RKO (cell line): ENCODE data around the gene PRR16.
A peak's percentile ranks its signal among the peaks of the same experiment; 100 is the strongest.

ENCODE experiments used
- DNase-seq: peaks from one replicate; pipeline ENCODE4 v3.0.0-alpha.2; 2016; ENCODE audit warnings: low spot score

PRR16 gene

DNA sequence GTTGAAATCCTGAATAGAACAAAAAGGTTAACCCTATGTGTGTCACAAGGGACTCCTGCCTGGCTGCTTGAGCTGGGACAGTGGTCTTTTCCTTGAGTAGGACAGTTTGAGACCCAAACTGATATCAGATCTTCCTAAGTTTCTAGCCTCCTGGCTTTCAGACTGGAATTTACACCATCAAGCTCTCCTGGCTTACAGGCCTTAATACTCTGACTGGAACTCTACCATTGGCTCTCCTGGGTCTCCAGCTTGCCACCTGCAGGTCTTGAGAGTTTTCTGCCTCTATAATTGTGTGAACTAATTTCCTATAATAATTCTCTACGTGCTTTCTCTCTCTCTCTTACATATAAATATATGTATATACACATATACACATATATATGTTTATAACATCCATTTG is 112.5 kb downstream of the PRR16 start:
- DNase-seq, result no peak

DNA sequence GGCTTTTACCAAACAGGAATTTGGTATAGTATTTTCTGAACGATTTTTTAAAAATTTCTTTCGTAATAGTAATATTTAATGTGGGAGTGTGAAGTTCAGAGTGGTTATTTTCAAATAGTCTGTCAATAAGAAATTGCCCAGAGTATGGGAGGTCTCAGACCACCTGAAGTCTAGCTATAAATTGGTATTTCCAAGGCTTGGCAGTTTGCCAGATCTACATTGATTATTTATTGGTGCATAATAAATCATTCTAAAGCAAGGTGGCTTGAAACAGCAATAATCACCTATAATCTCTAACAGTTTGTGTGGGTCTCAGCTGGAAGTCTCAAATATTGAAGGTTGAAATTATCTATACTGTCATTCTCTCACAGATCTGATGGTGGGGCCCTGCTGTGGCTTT is 118.5 kb downstream of the PRR16 start:
- DNase-seq, result no peak

DNA sequence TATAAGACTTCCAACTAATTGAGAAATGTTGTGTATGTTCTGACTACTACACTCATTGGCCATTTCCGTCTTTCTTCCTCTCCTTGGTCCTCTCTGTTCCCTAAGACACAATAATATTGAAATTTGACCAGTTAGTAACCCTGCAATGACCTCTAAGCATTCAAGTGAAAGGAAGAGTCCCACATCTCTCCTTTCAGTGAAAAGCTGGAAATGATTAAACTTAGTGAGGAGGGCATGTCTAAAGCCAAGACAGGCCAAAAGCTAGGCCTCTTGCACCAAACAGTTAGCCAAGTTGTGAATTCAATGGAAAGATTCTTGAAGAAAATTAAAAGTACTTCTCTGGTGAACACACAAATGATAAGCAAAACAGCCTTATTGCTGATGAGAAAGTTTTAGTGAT is 122.5 kb downstream of the PRR16 start:
- no peak for DNase-seq

DNA sequence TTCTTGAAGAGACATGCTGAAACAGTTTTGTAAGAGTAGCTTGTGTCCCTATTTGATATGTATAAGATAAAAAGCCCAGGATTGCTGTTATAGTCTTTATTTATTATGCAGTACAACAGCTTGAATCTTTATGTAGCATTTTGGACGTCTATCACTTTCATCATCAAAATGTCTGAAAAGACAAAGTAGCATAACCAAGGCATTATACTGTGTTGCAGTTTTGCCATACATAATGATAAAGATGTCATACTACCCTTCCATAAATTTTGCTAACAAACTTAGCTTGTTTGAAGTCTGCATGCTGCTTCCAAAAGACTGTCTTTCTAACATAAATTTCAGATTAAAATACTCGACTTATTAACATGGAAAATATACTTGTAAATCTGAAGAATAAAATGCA is 127.8 kb downstream of the PRR16 start:
- DNase-seq, result no peak

DNA sequence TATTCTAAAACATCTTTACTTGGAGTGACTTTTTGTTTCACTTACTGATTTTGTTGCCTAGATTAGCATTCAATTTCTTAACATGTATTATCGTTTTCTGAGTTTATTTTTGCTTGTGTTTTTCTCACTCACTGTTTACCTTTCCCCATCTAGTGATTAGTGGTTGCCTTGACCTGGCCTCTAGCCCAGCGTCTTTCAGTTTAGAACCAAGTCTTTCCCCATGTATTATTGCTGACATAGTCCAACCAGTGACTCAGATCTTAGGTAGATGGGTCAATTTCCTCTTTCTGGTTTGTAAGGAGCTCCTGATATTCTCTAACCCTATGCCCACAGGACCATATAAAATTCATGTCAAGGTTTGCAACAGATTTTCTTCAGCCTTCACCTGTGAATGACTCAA is 135.5 kb downstream of the PRR16 start:
- DNase-seq, result no peak

DNA sequence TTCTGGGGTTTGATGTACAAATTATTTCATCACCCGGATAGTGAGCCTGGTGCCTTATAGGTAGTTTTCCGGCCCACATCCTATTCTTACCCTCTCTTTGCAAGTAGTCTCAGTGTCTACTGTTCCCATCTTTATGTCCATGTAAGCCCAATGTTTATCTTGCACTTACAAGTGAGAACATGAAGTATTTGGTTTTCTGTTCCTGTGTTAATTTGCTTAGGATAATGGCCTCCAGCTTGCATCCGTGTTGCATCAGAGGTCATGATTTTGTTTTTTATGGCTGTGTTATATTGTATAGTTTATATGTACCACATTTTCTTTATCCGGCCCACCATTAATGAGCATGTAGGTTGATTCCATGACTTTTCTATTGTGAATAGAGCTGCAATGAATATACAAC is 136.5 kb downstream of the PRR16 start:
- DNase-seq, result no peak

DNA sequence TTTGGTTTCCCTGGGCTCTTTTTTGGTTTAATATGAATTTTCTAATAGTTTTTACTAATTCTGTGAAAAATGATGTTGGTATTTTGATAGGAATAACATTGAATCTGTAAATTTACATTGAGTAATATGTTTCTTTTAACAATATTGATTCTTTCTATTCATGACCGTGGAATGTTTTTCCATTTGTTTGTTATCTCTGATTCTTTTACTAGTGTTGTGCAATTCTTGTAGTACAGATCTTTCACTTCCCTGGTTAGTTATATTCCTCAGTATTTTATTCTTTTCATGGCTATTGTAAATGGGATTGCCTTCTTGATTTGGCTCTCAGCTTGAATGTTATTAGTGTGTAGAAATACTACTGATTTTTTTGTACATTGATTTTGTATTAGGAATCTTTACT is 137.9 kb downstream of the PRR16 start:
- no peak for DNase-seq

DNA sequence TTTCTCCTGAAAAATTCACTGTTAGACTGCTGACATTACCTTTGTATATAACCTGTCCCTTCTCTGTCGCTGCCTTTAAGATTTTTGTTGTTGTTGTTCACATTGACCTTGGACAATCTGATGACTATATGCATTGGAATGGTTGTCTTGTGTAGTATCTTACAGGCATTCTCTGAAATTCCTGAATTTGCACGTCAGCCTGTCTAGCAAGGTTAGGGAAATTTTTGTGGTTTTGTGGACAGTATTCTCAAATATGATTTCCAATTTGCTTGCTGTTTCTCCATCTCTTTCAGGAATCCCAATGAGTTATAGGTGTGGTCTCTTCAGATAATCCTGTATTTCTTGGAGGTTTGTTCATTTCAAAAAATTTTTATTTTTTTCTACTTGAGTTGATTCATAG is 140.8 kb downstream of the PRR16 start:
- no peak for DNase-seq

DNA sequence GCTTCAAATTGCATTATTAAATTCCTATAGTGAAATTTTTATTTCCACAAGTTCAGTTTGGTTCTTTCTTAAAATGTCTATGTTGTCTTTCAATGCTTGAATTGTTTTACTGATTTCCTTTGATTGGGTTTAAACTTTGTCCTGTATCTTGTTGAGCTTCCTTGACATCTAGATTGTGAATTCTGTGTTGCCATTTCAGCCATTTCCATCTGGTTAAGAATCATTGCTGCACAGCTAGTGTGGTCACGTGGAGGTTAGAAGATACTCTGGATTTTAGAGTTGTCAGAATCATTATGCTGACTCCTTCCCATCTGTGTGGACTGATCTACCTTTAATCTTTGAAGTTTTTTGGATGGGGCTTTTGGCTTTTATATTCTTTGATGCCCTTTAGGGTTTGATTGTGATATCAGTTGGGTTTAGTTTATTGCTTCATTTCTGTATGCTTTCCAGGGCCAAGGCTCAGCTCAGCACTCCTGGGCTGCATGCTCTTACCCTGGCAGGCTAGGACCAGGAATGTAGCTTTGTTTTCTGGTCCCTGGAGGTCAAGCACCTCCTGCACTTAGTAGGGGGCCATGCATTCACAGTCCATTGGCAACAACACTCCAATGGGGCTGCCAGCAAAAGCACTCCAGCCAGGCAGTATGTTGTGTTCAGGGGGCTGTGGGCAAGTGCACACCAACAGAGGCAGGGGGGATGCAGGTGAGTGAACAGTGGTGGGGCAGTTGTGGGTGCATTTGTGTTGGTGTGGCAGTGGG is 141.4 kb downstream of the PRR16 start:
- DNase-seq, result no peak

DNA sequence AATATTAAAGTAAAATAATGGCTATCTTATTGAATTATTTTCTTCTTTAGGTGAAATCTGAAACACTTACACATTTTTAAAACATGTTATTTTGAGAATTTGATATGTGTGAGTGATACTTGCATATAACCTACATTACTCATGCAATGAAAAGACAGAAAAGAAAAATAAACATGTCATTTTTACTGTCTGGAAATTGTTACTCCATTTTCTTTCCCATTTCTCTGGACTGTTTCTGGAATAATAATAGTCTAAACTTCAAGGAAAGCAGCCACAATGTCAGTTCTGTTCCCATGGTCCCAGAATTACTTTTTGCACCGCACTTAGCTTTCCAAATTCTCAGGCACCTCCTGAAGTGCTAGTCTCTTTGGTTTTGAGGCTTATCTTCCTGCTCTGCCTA is 145.5 kb downstream of the PRR16 start:
- DNase-seq, result no peak

DNA sequence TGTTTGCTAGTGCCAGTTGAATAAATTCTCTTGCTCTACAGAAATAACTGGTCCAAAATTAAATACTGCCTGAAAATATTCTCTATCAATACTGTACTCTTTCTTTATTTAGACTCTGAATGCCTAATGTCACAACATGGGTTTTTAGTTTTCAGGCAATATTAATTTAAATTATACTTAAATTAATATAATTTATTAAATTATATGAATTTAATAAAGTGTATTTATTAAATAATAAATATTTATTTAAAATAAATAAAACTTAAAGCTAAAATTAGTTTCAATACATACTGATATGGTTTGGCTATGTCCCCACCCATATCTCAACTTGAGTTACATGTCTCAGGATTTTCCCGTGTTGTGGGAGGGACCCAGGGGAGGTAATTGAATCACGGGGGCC is 146.0 kb downstream of the PRR16 start:
- DNase-seq, result no peak

DNA sequence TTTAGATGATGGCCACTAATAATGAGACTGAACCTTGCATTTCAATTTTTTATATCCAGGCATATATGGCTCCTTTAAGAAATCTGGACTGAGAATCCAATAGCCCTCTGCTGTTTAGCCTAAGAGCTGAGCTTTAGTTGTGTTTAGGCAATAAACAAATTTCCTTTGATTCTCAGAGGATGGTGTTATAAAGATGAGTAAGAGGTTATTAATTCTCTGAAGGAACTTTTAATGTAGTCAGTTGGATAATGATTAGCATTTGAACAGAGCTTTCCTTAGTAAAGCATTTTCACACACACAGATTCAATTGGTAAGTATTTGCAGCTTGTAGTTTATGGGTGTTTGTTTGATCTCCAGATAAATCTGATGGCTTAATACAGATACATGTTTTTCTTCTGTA is 149.6 kb downstream of the PRR16 start:
- no peak for DNase-seq

DNA sequence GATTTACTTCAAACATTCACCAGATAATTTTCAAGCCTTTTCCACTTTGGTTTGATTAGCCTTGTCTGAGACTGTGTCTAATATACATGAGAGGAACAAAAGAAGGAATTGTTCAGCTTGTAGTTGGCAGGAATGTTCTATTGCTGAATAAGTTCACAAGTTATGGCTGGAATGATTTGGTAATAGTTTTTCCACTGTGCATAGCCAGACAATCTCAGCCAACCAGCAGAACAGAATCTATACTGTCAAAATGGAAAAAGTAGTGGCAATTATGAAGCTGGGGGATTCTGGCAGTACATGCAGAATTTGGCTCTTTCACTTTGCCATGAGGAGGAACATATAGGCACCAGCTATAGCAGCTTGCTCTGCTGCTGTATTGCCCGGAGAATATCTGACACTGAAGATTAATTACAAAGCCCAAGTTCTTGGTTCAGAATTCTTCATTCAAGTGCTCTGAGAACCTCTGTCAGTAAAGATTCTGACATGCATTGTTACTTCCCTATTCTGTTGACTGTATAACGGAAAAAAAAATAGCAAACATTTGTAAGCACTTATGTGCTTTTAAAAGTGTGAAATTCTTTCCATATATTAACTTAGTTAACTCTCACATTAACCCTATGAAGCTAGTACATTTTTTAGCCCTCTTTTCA is 150.6 kb downstream of the PRR16 start:
- no peak for DNase-seq

DNA sequence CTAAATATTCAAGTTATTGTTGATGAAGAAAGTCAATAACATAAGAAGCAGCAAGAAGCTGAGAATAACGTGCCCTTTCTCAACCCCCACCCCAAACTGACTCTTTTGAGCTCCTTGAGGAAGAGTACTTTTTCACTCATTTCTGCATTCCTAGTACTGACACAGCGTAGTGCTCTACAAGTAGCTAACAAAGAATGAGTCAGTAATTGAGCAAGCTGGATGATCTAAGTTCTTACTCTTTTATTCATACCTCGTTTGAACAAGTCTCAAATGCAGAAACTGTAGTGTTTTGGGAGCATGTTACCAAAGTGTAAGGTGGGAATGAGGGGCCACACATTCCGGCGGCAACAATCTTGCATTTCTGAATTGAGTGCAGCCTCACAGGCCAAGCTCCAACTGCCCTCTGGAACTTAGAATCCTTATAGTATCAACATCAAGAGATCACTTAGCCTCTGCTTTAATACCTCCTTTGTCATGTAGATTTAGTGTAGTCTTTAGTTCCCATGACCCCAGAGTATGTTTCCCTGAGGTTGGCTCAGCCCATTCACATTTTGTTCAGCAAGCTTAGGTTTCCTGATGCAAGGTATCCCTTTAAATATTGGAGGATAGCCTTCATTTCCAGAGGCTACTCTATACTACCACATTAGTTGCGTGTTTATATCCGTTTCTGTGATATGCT is 152.0 kb downstream of the PRR16 start:
- DNase-seq, result peak; percentile 69

DNA sequence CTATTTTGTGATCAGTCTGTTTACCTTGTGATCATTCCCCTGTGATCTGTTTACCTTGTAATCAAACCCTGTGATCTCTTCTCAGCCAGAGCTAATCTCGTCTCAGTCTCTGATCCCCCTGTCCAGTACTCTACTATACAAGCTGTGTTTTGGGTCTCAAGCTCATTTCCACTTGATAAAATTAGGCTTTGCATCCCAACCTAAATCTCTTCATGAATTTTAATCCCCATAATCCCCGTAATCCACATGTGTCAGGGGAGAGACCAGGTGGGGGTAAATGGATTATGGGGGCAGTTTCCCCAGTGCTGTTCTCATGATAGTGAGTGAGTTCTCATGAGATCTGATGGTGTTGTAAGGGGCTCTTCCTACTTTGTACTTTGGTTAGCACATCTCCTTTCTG is 157.2 kb downstream of the PRR16 start:
- DNase-seq, result no peak

DNA sequence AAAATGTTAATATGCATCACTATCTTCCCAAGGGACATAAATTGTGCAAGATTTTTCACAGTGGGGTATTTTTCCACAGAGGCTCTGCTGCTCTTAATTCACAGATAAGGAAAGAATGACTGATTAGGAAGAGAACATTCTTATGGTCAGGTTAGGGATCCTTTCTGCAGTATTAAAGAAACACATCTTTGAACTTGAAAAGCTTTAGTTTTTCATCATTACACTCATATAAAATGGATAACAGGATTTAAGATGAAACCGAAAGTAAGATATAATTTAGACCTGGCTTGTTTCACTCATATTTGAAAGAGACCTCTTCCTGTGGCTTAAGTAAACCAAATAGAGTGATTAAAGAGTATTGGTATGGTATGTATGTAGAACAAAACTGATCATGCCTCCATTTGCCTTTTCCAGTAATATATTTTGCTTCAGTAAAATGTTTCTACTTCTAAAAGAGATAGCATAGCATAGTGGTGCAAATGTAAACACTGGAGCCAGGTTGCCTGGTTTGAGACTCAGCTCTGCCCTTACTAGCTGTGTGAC is 160.0 kb downstream of the PRR16 start:
- no peak for DNase-seq

DNA sequence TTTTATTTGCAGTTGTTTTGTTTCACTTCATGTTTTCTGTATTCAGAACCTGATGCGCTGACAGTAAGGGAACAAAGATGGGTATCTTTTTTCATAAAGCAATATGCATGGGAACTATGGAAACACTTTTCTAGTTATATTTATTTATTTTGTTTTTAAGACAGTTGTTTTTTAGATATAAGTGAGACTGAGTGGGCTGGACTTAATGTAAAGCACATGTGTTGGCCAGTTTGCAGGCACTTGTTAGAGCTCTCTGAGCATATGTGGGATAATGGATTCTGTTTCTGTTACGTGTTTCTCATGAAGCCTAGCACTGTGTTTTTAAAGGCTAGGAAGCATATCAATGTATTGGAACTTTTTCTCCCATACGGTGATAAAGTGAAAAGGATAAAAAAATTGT is 164.1 kb downstream of the PRR16 start:
- DNase-seq, result no peak

DNA sequence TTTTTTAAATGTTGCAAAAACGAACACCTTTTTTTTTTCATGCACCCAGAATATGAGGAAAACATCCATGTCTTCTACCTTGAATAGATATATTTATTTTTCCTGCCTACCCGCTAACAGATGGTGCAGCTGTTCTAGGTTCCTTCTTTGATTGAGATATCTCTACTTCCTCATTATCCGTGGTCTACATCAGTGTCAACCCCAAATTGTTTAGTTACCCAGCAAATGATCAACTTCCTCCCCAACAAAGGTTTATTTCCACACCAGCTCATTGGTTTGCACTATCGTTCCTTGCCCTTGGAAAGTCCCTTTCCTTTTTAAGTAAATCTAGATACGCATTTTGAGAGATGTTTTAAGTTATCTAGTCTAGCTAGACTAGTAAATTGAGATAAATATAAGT is 166.4 kb downstream of the PRR16 start:
- DNase-seq, result no peak

DNA sequence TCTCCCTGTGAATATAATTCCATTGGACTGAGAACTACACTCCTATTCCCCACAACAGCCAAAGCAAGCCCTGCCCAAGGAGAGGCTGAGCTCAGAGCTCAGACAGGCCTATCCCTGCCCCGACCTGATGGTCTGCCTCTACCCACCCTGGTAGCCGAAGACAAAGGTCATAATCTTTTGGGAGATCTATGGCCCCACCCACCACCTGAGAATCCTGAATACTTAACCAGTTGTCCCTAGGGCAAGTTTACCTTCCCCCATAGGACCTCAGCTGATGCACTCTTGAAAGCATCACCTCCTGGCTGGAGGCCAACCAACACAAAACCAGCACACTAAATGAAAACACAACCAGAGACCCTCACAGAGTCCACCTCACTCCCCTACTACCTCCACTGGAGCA is 167.5 kb downstream of the PRR16 start:
- DNase-seq, result no peak

DNA sequence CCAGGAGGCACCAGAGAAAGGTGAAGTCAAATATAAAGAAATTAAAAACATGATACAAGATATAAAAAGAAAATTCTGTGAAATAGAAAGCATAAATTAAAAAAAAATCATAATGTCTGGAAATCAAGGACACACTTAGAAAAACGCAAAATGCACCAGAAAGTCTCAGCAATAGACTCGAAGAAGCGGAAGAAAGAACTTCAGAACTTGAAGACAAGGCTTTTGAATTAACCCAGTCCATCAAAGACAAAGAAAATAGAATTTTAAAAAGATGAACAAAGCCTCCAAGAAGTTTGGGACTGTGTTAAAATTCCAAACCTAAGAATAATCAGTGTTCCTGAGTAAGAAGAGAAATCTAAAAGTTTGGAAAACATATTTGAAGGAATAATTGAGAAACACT is 168.3 kb downstream of the PRR16 start:
- DNase-seq, result no peak

DNA sequence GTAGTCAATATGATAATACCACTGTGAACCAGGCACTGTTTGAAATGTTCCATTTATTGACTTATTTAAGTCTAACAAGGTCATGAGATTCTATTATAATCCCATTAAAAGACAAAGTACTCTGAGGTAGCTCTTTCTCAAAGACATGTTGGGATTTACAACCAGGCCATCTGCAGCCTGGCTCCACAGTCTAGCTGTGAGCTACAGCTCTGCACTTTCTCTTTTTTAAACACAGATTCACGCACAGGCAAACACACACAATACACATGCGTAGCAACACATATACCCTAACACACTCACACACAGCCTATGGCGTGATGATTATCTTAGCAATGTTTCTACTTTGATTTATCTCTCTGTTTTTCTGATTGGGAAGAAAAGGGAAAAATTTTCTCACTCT is 174.3 kb downstream of the PRR16 start:
- DNase-seq, result no peak

DNA sequence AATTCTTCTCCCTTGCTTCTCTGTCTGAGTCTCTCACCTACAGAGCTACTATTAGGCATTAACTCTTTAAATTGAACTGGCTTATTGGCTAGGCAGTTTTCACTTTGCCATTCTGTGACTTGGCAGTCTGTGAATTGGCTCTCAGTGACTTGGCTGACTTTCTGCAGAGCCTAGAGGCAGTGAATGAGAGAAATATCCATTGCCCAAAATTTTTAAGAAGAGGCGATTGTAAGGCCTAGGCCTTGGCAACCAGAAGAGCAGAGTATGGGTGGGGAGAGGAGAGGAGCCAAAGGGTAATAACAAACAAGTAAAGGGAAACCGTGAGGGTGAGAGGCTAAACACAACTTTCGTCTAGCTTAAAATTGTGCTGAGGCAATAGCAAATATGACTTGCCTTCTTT is 176.7 kb downstream of the PRR16 start:
- DNase-seq, result no peak

DNA sequence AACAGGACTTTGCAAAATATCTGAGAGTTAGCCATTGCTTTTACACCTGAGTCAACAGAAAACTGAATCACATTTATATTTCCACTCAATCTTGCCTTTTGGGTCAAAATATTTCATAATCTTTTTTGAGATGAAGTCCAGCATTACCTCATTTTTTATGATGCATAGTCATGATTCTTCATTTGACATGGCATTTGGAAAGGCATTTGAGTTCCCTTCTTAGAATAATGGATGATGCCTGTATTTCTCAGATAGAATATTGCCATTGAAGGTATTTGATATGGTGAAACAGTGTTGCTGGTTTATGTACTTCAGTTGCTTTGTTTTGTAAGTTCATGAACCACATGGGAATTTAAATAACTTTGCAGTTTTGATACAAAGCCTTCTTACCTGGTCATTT is 180.4 kb downstream of the PRR16 start:
- DNase-seq, result peak; percentile 0
